Stimulated activated CD4-positive, alpha-beta T cell treated with anti-CD3 and anti-CD28 coated beads, Interleukin-4, amount 100 ng/mL, for 1 hour (primary cell): Measurements from ENCODE around the gene CNOT11.

ENCODE experiments used
- DNase-seq: peaks from one replicate; pipeline ENCODE4 v3.0.0-alpha.2; 2020

Gene CNOT11

DNA sequence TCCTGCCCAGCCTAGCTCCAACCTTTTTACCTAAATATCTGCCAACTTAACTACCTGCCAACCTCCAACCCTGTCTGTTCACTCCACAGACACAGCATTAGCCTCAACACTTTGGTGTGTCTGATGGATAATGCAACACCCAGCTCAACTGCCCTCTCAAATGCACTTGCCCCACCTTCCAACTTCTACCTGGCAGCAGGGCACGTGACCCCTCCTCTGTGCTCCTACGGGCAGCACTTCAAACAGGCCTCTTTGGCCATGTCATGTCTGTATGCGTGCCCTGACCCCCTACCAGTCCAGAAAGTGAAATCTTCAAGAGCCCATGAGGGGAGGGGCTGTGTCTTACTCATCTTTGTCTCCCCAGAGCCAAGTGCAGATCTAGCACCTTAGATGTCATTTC lies 30.3 kb downstream of the CNOT11 start:
- DNase-seq: no peak

DNA sequence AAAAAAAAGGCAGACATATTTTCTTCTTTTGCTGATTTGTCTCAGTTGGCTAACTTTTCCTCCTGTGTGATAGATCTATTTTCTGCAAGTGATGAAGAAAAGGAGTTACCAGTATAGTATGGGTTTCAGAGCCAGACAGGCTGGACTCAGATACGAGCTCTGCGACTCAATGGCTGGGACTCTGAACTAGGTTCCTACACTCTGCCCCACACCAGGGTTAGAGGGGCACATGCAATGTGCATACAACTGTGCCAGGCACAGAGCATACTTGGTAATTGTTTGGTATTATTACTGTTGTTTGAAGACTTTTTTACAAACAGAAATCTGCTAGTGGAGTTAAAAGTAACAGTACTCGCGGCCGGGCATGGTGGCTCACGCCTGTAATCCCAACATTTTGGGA lies 34.0 kb downstream of the CNOT11 start:
- DNase-seq: no peak

DNA sequence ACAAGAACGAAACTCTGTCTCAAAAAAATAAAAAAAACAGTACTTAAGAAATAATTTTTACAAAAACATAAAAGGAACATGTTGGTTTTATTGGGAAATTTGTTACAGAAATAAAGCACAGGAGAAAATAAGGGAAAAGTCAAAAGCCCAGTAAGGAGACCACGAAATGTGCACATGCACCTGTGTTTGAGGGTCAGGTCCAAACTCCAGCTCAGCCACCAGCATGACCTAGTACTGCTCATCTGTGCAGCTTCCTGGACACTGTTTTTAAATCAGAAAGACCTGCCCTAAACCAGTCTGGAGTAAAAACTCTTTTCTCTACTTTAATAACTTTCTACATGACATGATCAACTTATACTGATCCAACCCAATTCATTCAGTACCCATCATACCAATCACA lies 34.6 kb downstream of the CNOT11 start:
- no peak for DNase-seq

DNA sequence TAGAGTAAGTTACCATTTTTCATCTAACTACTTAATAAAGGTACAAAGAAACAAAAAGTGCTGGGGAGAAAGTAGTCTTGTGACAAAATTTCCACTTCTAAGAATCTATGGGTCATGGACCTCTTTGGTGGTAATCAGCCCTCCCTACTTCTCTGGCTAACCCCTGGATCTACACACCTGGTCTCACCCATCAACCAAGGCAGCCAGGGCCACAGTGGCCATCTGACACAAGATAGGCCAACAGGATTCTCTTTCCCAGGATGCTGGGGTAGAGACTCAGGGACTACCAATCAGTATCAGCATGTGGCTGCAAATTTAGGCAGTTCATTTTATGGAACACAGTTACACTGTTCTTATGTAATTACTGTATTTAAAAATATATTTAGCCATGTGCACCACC lies 38.0 kb downstream of the CNOT11 start:
- DNase-seq: no peak

DNA sequence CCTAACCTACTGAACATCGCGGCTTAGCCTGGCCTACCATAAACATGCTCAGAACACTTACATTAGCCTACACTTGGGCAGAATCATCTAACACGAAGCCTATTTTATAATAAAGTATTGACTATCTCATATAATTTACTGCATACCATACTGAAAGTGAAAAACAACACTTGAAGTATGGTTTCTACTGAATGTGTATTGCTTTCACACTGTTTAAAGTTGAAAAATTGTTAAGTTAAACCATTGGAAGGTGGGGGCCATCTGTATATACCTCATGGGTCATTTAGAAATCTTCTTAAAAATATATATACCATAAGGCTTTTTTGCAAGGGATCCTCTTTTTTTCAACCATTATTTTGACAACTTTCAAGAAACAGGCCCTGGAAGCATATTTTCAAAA lies 39.3 kb downstream of the CNOT11 start:
- no peak for DNase-seq

DNA sequence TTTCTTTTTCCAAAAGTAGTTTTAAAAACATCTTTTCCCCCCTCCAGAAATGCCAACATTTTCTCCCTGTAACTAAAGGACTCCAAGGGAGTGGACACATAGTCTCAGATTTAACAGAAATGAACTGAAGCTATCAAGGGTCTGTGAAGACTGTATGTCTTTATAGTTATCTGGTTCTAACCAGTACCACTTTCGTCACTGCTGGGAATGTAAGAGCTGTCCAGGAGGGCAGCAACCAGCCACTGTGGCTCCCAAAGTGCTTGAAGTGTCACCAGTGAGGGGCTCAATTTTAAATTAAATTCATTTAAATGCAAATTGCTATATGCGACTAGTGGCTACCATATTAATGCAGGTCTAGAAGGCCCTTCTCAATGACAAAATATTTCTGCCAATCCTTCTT lies 40.9 kb downstream of the CNOT11 start:
- DNase-seq: no peak

DNA sequence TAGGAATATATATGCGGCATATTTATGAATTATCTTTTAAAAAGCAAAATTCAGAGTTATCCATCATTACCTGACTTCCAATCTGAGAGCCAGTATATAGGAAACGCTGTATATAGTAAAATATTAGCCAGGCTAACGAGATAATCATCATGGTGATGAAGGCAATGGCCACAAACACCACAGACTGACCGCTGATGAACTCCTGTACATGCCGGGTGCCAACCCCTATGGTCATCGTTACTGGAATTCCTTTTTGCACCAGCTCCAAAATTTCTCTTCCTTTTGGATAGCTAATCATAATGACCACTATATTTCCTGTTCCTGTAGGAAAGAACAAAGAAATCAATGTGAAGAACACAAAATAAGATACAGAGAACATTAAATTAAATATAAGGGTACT lies 42.2 kb downstream of the CNOT11 start:
- no peak for DNase-seq

DNA sequence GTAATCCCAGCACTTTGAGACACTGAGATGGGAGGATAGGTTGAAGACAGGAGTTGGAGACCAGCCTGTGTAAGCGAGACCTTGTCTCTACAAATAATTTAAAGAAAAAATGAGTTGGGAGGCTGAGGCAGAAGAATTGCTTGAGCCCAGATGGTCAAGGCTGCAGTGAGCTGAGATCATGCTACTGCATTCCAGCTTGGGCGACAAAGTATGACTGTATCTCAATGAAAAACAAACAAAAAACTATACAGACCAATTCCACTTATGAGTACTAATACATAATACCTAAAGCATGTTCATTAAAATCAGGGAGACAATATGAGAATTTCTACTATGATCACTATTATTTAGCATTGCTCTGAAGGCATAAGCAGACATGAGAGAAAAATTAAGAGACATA lies 43.2 kb downstream of the CNOT11 start:
- no peak for DNase-seq

DNA sequence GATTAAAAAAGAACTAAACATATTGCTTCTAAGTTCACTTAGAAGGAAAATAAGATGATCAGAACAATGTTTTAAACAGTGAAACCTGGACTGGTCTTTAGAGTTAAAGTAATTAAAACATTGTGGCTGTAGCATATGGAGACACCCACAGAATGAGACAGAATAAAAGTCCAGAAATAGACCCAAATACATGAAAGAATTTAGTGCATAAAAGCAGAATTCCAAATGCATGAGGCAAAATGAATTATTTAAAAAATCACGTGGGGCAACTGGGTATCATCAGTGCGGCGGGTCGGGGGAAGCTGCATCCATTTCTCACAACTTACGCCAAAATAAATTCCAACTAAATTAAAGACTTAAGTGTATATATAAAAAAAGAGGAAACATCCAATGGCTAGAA lies 43.7 kb downstream of the CNOT11 start:
- DNase-seq: no peak

DNA sequence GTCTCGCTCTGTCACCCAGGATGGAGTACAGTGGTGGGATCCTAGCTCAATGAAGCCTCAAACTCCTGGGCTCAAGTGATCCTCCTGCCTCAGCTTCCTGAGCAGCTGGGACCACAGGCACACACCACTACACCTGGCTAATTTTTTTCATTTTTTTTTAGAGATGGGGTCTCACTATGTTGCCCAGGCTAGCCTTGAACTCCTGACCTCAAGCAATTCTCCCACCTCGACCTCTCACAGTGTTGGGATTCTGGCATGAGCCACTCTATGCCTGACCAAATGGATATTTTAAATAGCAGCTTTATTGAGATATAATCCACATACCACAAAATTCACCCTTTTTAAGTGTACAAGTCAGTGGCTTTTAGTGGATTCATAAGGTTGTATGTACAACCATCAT lies 44.7 kb downstream of the CNOT11 start:
- no peak for DNase-seq

DNA sequence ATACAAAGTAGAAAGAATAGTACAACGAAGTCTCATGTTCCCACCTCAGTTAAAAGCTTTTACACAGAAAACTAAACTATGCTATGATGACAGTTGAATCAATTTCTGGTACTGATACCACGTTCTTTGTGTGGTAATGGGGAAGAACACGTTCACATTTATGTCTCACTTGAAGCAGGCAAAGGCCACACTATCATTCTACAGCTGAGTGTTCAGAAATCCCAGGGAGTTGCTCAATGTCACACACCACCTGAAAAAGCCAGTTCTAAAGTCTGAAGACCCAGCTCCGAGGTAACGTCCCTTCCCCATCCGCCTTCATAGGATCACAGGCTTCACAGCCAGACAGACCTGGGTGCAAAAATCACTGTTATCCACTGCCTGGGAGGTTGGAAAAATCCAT lies 46.9 kb downstream of the CNOT11 start:
- DNase-seq: no peak

DNA sequence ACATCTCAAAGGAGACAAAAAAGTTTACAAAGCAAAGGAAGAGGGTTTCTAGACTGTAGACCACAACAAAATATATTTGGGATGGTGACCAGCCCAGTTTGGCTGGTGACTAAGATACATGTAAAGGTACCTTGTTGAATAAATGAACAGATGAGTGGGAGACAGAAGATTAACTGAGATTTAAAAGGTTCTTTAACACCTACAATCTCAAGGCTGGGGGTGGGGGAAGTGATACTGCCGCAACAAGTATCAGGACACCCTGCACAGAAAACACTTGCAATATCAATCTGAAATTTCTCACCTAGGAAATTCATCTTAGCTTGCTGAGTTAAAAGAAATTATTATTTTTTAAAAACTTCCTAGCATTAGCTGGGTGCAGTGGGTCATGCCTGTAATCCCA lies 47.5 kb downstream of the CNOT11 start:
- peak; percentile 28 for DNase-seq

DNA sequence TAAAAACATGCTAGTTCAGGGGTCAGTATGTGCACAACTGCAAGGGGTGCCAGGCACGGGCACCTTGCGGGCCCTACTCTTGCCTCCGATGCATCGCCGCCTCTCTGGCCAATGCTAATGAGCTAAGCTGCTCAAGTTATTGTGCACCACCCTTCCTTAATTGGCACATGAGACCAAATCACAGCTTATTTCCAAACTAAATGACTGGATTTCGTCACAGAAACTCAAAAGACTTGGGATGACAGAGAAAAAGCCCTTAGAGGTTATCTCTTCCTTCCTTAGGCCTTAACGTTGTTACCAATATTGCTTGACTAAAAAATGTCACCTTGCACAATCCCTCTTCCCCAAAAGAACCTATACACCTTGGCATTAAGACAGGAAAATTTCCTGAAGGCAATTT lies 48.1 kb downstream of the CNOT11 start:
- DNase-seq: no peak

DNA sequence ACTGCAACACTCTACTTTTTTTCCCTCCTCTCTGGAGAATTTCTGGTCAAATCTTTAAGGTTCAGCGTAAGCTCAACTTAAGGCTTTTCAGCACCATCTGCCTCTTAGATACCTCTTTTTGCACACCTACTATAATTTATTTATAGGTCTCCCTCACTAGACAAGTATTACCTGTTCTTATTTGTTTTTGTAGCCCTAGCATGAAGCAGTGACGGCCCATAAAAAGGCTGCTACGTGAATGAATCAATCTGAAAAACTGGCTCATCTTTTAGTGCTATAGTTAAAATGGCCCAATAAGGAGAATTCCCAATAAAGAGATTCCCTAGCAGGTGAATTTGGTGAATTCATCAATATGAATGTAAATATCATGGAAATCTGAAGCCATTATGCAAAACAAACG lies 49.3 kb downstream of the CNOT11 start:
- no peak for DNase-seq

DNA sequence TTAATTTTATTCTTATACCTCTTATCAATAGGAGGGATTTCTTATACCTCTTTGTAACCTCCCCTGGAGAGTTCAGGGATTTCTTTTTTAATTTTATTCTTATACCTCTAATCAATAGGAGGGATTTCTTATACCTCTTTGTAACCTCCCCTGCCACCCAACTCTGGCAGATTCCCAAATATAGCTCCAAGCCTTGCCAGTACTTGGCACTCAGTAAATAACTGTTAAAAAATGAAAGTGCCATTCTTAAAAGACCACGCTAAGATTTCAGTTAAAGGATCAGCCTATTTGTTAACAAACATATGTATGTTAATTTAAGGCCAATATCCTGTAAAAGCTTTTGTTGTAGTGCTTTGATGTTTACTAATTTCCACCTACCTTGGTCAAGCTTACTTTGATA lies 51.0 kb downstream of the CNOT11 start:
- DNase-seq: no peak

DNA sequence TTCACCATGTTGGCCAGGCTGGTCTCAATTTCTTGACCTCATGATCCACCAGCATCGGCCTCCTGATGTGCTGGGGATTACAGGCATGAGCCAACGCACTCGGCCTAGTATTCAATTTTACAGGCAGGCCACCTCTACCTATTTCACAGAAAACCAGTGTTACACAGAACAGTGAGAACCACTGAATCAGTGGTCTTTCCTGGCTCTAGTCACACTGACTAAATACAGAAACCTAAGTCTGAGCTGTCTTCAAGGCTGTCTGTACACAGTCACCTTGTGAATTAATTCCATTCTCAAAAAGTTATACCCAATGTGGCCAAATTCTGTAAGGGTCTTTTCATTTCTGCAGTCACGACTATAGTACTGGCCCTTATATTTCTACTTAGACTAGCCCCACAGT lies 52.3 kb downstream of the CNOT11 start:
- DNase-seq: no peak

DNA sequence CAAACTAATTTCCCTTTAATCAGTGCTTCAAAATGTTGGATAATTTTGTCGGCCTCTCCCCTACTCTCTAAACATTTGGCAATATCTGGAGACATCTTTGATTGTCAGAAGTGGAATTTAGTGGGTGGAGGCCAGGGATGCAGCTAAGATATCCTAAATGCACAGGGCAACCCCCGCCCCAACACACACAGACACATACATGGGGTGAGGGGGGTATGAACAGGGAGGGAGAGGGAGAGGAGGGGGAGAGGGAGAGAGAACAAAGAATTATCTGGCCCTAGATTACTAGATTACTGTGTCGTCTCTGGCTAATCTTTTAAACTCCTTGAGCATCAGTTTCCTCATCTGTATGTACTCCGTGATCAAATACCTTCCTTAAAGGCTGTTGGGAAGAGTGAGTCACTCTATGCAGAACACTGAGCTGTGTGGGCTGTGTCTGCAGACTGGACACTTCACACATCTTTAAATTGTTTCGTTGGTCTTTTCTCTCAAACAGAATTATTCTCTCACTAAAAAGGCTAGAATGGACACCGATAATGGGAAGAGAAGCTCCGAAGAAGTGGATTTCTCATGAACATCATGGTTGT lies 52.9 kb downstream of the CNOT11 start:
- no peak for DNase-seq

DNA sequence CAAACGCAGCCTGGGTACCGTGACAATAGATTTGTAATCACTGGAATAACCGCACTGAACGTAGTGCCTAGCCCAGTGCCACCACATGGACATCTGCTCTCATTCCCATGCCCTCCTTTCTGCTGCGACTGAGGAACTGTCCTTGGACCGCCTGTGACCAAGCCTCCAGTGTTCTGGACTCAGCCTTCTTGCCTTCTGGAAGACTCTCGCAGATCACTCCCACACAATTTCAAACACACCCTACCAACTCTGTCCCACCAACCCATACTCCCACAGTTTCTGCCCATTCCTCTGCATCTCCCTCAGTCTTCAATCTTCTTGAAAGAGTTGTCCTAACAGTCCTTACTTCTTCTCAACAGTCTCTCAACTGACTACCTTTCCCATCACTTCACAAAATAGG lies 53.7 kb downstream of the CNOT11 start:
- DNase-seq: no peak

DNA sequence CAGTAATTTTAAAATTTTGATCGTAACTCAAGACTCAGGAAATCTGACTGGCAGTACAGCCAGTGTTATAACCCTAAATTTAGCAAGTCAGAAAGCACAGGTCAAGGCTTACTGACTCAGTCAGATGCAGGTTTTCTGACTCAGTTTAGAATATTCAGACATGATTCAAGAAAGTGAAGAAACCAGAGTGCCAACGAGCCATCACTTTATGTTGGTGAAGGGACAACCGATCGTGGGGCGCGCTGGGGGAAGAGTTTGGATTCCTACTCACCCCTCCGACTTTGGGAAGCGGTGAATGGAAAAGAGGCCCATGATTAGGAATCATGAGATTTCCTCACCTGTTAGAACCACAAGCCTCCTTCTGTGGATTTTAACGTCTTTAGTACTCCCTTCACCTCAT lies 54.8 kb downstream of the CNOT11 start:
- peak; percentile 13 for DNase-seq

DNA sequence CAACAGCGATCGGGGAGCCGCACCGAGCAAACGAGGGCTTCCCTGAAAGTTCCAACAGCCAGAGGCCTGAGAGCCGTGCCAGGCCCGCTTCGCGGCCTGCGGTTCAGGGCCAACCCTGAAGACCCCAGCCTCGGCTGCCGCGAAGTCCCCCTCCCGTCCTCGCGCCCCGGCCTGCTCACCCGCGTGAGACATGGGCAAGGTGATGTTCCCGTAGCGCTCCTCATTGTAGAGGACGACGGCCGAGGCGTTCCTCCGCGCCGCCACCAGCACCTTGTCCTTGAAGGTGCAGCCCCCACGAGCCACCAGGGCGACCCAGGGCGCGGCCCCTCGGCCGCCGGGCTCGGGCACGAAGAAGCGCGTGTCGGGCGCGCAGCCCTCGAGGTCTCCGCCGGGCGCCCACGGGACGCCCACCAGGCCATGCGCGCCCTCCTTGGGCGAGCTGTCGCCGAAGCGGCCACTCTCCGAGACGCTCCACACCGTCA lies 55.3 kb downstream of the CNOT11 start:
- DNase-seq: peak; percentile 34

DNA sequence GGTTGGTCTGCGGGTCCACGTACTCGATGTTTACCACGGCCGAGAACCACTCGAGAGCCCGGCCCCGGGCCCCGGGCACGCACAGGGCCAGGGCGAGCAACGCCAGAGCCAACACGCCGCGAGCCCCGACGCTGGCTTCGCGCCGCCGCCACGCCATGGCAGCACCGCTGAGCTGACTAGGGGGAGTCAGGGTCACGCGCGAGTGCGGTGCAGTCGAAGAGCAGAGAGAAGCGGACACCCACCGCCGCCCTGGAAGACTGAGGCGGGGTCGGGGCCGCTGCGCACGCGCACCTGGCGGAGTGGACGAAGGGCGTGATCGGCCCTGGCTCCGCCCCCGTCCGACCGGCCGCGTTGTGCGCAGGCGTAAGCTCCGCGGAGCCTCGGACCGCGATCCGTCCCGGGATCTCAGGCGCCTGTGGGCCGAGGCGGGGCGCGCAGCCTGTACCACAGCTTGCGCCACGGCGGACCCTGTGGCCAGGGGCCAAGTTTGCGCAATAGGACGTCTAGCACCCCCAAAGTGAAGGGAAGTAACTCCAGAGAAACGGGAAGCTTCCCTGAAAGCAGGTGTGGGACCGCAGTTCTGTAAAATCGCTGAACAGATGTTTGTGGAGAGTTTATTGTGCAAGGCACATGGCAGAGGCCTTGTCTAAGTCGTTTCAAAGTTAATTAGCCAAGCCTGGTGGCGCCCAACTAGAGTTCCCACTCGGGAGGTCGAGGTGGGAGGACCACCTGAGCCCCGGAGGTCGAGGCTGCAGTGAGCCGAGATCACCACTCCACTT lies 55.9 kb downstream of the CNOT11 start, which contains the start of gene RNF149:
Gene RNF149, minus strand, starts transcription at position 270 of the 779 bp plus-strand sequence. Its CDS starts 113 bp downstream, at position 157.
- DNase-seq: peak; percentile 92

DNA sequence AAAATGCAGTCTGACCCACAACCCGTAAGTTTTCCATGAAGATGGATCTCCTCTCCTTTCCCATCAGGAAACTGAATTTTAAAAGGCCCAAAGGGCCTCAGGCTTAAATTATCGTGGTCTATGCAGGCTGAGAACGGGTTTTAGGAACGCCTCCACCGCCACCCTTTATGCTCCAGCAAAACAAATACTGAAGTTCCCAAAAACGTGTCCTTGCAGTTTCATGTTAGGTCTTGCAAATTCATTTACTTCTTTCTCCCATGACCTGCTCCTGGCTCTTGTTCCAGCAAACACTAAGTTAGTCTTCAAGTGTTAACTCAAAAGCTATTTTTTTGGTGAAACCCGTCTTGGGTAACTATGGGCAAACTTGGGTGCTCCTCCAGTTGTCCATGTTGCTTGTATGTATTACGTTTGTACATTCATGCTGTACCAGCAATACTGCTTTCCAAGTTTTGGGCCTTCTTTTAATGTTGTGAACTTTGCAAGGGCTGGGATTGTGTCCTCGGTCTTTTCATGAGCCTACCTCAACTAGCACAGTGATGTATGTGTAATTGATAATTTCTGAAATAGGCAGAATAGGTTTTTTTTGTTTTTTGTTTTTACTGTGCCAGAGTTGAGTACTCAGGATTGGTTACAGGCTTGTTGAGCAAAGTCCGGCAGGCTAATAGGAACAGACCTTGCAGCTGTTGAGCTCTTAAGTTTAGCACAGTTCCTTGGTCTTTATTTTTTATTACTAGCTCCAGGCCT lies 57.6 kb downstream of the CNOT11 start:
- no peak for DNase-seq

DNA sequence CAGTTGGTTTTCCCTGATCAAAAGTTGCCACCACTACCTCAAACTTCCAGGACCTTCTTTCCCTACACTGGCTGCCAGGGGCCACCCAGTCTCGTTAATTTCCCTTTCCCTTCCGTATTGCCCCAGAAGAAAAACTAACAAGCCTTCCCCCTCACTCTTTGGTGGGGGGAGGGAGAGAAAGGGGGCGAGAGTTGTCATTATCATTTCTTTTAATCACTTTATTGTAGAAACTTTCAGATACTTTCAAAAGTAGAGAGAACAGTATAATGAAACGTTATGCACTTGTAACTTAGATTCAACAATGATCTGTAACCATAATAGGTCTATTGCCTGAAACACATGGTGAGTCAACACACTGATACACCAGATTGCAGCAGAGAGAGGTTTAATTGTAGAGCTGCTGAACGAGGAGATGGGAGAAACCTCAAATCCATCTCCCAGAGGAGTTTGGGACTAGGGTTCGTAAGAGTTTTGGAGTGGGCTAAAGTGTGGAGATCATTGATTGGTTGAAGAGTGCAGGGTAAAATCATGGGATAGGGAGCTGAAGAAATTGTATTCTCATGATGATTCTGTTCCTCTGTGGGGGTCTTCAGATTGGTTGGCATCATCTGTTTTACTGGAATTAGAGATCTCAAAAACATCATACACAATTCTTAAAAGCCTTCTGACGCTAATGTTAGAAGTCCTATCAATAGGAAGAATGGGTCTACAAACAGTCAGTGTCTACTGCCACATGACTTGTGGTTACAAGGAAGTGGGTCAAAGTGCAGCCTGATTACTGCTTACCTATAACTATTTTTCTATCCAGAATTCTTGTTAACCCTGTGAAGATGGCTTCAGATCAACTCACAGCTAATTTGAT lies 58.4 kb downstream of the CNOT11 start:
- no peak for DNase-seq
